Measurements from ENCODE around the gene WNT7B.

Gene WNT7B

DNA sequence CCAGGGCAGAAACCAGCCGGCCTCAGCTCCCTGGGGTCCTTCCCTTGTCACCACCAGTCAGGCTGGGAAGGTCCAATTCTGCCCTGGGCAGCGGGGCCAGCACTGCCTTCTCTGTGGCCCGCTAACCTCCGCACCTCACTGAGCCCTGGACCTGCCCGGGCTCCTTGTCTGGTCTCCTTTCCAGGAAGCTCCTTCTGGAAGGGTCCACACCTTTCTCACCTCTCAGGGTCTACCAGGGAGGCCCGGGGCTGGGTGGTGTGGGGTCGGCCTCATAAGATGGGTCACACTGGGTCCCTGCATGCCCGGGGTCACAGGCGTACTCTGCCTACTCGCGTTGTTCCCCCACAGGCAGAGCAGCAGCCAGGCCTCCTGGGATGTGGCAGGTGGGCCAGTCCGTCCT, 69.0 kb downstream of the WNT7B start:
- DNase-seq (ENCODE audit: extremely low spot score), result no peak
- CTCF ChIA-PET, result interaction anchor here (1.1 kb wide), 1 partner anchor 12 kb away, joined by 3 read pairs; no protein-coding TSS in a partner anchor
- POLR2A ChIA-PET, result no interaction called here
- TF ChIP-seq, protein P1, sequence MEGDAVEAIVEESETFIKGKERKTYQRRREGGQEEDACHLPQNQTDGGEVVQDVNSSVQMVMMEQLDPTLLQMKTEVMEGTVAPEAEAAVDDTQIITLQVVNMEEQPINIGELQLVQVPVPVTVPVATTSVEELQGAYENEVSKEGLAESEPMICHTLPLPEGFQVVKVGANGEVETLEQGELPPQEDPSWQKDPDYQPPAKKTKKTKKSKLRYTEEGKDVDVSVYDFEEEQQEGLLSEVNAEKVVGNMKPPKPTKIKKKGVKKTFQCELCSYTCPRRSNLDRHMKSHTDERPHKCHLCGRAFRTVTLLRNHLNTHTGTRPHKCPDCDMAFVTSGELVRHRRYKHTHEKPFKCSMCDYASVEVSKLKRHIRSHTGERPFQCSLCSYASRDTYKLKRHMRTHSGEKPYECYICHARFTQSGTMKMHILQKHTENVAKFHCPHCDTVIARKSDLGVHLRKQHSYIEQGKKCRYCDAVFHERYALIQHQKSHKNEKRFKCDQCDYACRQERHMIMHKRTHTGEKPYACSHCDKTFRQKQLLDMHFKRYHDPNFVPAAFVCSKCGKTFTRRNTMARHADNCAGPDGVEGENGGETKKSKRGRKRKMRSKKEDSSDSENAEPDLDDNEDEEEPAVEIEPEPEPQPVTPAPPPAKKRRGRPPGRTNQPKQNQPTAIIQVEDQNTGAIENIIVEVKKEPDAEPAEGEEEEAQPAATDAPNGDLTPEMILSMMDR (IDR thresholded peaks at IDR 0.05; ENCODE audit: control extremely low read depth, extremely low read depth, low read depth, missing control alignments), result no peak

DNA sequence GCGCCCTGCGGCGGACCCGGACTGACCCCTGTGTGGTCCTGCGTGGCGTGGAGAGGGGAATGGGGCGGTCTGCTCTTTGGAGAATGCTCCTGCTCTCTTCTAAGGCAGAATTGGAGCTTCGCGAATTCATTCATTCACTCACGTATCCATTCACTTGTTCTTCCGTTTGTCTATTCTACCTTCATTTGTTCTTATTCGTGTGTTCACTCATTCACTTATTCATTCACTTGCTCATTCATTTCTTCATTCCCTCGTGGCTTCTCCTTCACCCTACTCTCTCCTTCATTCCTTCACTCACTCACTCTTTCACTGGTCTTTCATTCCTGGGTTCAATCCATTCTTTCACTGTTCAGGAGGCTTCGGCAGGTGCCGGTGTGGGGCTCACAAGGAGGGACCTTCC, 69.6 kb downstream of the WNT7B start:
- POLR2A ChIA-PET, result no interaction called here
- DNase-seq (ENCODE audit: extremely low spot score), result no peak
- TF ChIP-seq, protein P1 (IDR thresholded peaks at IDR 0.05; ENCODE audit: control extremely low read depth, extremely low read depth, low read depth, missing control alignments), result no peak
- CTCF ChIA-PET, result no interaction called here

DNA sequence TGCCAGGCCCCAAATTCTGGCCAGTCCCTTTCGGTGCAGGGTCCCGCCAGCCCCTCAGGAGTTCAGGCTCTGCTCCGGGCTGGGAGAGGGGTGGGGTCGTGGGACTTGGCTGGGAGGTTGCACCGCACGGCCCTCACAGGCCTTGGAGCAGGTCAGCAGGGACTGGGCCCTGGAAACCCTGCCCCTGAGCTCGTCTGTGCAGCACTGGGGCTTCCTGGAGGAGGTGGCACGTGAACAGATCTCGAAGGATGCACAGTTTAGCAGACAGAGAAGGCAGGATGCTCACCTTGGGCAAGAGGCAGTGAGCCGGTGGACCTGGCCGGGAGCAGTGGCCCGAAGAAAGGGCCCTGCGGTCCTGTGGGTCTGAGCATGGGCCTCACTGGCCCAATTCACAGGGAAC, 70.0 kb downstream of the WNT7B start:
- ChIA-PET CTCF (no interaction called here), POLR2A (no interaction called here)
- no peak for DNase-seq (ENCODE audit: extremely low spot score)
- TF ChIP-seq, protein P1 (IDR thresholded peaks at IDR 0.05; ENCODE audit: control extremely low read depth, extremely low read depth, low read depth, missing control alignments), result no peak

DNA sequence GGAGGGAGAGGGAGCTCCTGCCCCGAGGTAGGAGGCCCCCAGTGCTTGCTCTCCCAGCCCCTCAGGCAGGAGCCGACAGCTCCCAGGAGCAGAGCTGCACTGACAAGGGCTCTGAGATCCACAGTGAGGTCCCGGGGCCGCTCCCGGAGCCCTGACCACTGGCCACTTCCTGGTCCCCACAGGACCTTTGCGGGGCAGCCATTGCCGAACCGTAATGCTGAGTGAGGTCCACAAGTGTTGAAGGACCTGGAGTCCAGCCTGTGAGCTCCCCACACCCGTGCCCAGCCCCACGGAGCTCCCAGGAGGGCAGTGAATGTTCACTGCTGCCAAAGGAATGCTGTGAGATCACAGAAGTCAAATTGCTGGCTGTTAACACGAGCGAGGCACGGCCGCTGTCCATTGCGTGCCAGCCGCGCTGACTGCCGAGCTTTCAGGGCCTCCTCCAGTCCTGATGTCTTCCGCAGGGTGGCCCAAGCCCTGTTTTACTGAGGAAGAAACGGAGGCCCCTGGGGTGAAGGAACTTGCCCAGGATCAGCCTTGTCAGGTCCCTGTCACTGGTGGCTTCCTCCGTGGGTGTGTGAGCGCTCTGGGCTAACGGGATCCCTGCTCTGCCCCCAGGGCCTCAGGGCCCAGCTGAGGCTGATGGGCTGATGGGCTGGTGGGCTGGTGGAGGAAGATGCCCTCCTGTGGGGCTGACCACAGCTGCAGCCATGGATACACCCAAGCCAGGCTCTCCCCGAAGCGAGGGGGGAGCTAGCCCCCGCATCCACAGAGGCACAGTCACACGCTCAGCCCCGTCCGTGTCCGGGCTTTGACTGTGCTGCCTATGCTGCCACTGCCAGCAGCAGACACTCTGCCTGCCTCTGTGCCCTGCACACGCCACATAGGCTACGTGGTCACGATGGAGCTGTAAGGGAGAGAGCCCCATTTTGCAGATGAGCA, 70.8 kb downstream of the WNT7B start:
- POLR2A ChIA-PET, result no interaction called here
- CTCF ChIA-PET, result interaction anchor here (1.1 kb wide), 1 partner anchor 10 kb away, joined by 3 read pairs; no protein-coding TSS in a partner anchor
- no peak for DNase-seq (ENCODE audit: extremely low spot score)
- TF ChIP-seq, protein P1 (IDR thresholded peaks at IDR 0.05; ENCODE audit: control extremely low read depth, extremely low read depth, low read depth, missing control alignments), result no peak

DNA sequence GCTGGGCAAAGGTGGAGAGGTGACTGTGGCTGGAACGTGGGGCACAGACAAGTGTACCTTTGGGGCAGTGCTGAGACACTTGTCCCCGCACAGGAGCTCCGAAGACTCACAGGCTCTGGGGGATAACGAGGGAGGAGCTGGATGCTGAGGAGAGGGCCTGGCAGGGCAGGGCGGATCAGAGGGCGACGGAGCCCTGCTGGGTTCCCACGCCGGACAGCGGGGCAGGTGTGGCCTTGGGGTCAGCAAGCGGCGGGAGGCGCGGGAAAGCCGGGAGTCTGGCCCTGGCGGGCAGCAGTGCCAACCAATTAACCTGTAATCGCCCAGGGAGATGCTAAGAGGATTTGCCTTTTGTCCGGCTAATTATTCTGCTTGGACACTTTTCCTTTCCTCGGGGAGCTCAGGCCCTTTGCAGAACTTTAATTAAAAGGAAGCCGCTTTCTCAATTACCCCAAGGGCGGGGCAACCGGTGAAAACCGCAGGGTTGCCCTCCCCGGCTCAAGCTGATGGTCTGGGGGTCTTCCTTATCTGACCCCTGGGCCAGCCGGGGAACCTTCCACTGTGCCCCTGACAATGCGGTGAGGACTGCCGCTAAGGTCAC, 71.5 kb downstream of the WNT7B start:
- TF ChIP-seq, protein P1 (IDR thresholded peaks at IDR 0.05; ENCODE audit: control extremely low read depth, extremely low read depth, low read depth, missing control alignments), result no peak
- DNase-seq (ENCODE audit: extremely low spot score), result no peak
- ChIA-PET POLR2A (no interaction called here), CTCF (interaction anchor here (1.1 kb wide), 1 partner anchor 10 kb away, joined by 3 read pairs; no protein-coding TSS in a partner anchor)

DNA sequence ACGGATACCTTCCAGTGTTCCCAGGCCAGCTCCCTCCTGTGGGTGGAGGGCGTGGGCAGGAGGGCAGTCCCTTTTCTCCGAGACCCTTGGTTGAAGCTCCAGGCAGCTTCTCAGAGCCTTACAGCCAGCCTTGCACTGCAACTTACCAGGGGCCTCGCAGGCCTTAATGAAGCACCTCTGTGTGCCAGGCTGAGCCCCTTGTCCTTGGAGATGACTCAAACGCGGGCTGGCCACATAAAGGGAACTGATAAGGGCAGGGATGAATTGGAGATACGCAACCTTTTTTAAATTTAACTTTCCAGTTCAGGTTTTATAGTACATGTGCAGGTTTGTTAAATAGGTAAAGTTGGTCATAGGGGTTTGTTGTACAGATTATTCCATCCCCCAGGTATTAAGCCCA, 72.7 kb downstream of the WNT7B start:
- POLR2A ChIA-PET, result no interaction called here
- no peak for DNase-seq (ENCODE audit: extremely low spot score)
- TF ChIP-seq, protein P1 (IDR thresholded peaks at IDR 0.05; ENCODE audit: control extremely low read depth, extremely low read depth, low read depth, missing control alignments), result no peak
- CTCF ChIA-PET, result no interaction called here
